Endodermal cell (in vitro differentiated cells): ENCODE measurements around the gene RBMS2. TPM values are rescaled to one million over a fixed set of nuclear protein-coding genes. Genes with fewer than 3 reads are reported as not detected.

ENCODE experiments used
- DNase-seq: peaks from one replicate; pipeline ENCODE4 v3.0.0-alpha.2; 2017
- H3K27ac ChIP-seq: 2 replicates; pipeline ENCODE4 v1.5.1; 2013; ENCODE audit warnings: mild to moderate bottlenecking, low read depth, low read length, moderate library complexity
- H3K27me3 ChIP-seq: 2 replicates; pipeline ENCODE4 v1.6.1; 2013; ENCODE audit warnings: mild to moderate bottlenecking, low read length, moderate library complexity; ENCODE audit not compliant: insufficient read depth, control insufficient read depth, poor library complexity, severe bottlenecking
- H3K36me3 ChIP-seq: 2 replicates; pipeline ENCODE4 v1.7.0; 2013; ENCODE audit warnings: mild to moderate bottlenecking, low read length, moderate library complexity; ENCODE audit not compliant: control insufficient read depth, insufficient read depth
- H3K4me1 ChIP-seq: one replicate; pipeline ENCODE4 v1.7.0; 2013; ENCODE audit warnings: low read length; ENCODE audit not compliant: control insufficient read depth, insufficient read depth
- H3K4me3 ChIP-seq: 2 replicates; pipeline ENCODE4 v1.5.1; 2013; ENCODE audit warnings: mild to moderate bottlenecking, low read length, moderate library complexity
- H3K9ac ChIP-seq: 2 replicates; pipeline ENCODE4 v1.6.1; 2013; ENCODE audit warnings: mild to moderate bottlenecking, low read length, moderate library complexity; ENCODE audit not compliant: poor library complexity, severe bottlenecking; ENCODE audit errors: extremely low read depth
- H3K9me3 ChIP-seq: 2 replicates; pipeline ENCODE4 v1.6.1; 2013; ENCODE audit warnings: mild to moderate bottlenecking, low read length, moderate library complexity; ENCODE audit not compliant: control insufficient read depth
- H3K27ac Mint-ChIP-seq: 2 replicates; pipeline ENCODE4 v1.8.0; 2020; ENCODE audit warnings: mixed read lengths
- H3K27me3 Mint-ChIP-seq: 2 replicates; pipeline ENCODE4 v1.8.0; 2021; ENCODE audit warnings: mild to moderate bottlenecking, mixed read lengths; ENCODE audit not compliant: insufficient read depth
- H3K36me3 Mint-ChIP-seq: 2 replicates; pipeline ENCODE4 v1.8.0; 2020; ENCODE audit warnings: low read depth, mixed read lengths
- H3K4me1 Mint-ChIP-seq: 2 replicates; pipeline ENCODE4 v1.8.0; 2020; ENCODE audit warnings: mixed read lengths
- H3K4me3 Mint-ChIP-seq: 2 replicates; pipeline ENCODE4 v1.8.0; 2020; ENCODE audit warnings: mild to moderate bottlenecking, moderate library complexity, mixed read lengths
- H3K9me3 Mint-ChIP-seq: 2 replicates; pipeline ENCODE4 v1.8.0; 2020; ENCODE audit warnings: mild to moderate bottlenecking, mixed read lengths
- WGBS, 2 experiments: methylation state at CpG; one replicate each; pipeline versions ENCODE4 v1.1.5 to v1.1.7; 2013; ENCODE audit warnings: missing lambda C conversion rate in 2 of 2, mixed read lengths in 1 of 2; ENCODE audit not compliant: insufficient coverage in 1 of 2, insufficient read length in 1 of 2; 5-methylcytosine and 5-hydroxymethylcytosine counted together
- total RNA-seq, 2 donors: library from RNA; stranded (reverse); fragmentation: NEBNext Ultra II Directional in 1 of 2; extraction: Animal tissue kit (Norgen Biotek cat#: 25700) in 1 of 2; gene quantifications; 2 replicates in 1 of 2; 3 replicates in 1 of 2; pipeline ENCODE4 v1.2.1, GENCODE V29; 2021
- TF ChIP-seq, protein P1 (sequence below): fragments of 200-600 bp; sonication (generic); conservative IDR thresholded peaks from 2 replicates; pipeline ENCODE4 v1.5.0; 2021; ENCODE audit warnings: antibody characterized with exemption, mild to moderate bottlenecking

RBMS2 gene
- total RNA-seq, 2 donors from 2014 or later, result 26.3 to 33.8 TPM

- 95% methylated on average over 3 of the region's 3 CpGs; no CpG with 5 or more reads in 1 of the 2 experiments for WGBS, 2 experiments
- no peak overlapping the region for H3K4me3 Mint-ChIP-seq
- Histone ChIP-seq H3K27ac (no peak overlapping the region), H3K27me3 (no peaks in the 10 kb centered on the region), H3K36me3 (peaks cover 99% of the 10 kb centered on the region), H3K9ac (no peak overlapping the region), H3K9me3 (no peaks in the 10 kb centered on the region), H3K4me1 (no peaks in the 10 kb centered on the region), H3K4me3 (no peak overlapping the region)
- no peaks in the 10 kb centered on the region for H3K27me3 Mint-ChIP-seq
- H3K4me1 Mint-ChIP-seq, result peaks cover under 1% of the 10 kb centered on the region
- DNase-seq, result no peak
- no peaks in the 10 kb centered on the region for H3K9me3 Mint-ChIP-seq
- TF ChIP-seq, protein P1, sequence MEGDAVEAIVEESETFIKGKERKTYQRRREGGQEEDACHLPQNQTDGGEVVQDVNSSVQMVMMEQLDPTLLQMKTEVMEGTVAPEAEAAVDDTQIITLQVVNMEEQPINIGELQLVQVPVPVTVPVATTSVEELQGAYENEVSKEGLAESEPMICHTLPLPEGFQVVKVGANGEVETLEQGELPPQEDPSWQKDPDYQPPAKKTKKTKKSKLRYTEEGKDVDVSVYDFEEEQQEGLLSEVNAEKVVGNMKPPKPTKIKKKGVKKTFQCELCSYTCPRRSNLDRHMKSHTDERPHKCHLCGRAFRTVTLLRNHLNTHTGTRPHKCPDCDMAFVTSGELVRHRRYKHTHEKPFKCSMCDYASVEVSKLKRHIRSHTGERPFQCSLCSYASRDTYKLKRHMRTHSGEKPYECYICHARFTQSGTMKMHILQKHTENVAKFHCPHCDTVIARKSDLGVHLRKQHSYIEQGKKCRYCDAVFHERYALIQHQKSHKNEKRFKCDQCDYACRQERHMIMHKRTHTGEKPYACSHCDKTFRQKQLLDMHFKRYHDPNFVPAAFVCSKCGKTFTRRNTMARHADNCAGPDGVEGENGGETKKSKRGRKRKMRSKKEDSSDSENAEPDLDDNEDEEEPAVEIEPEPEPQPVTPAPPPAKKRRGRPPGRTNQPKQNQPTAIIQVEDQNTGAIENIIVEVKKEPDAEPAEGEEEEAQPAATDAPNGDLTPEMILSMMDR, result no peak
- no peak overlapping the region for H3K27ac Mint-ChIP-seq
- peaks cover 90% of the 10 kb centered on the region for H3K36me3 Mint-ChIP-seq
Measured at GRCh38 chr12:56602239-56602638, 80.6 kb downstream of the RBMS2 start.

DNA sequence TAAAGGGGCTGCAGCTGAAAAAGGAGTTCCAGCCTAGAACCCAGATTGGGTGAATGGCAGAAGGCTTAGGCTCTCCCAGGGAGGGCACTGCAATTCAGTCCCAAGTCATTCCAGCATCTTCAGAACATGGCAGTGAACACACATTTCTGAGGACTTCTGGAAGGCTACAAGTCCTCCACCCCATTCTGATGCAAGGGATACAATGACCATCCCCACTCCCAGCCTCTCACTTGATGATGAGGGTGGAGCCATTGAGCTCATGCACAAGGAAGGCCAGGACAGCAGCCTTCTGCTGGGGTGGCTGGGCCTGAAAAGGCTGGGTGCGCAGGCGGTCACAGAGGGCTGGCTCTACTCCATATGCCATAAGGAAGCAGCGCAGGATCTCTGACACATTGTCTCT is 82.7 kb downstream of the RBMS2 start:
- no peaks in the 10 kb centered on the region for H3K4me1 ChIP-seq
- H3K36me3 ChIP-seq, result peaks cover 91% of the 10 kb centered on the region
- no peaks in the 10 kb centered on the region for H3K9me3 ChIP-seq
- H3K36me3 Mint-ChIP-seq, result peaks cover 87% of the 10 kb centered on the region
- H3K4me3 Mint-ChIP-seq, result no peak overlapping the region
- H3K27me3 ChIP-seq, result no peaks in the 10 kb centered on the region
- no peaks in the 10 kb centered on the region for H3K4me1 Mint-ChIP-seq
- no peak overlapping the region for H3K9ac ChIP-seq
- H3K27ac Mint-ChIP-seq, result no peak overlapping the region
- TF ChIP-seq, protein P1, result no peak
- no peaks in the 10 kb centered on the region for H3K9me3 Mint-ChIP-seq
- 91 to 100% methylated on average over 2 to 3 of the region's 3 CpGs for WGBS, 2 experiments
- H3K27me3 Mint-ChIP-seq, result no peaks in the 10 kb centered on the region
- no peak overlapping the region for H3K4me3 ChIP-seq
- no peak for DNase-seq
- H3K27ac ChIP-seq, result no peak overlapping the region

- Mint-ChIP-seq H3K27me3 (no peaks in the 10 kb centered on the region), H3K27ac (no peak overlapping the region), H3K36me3 (peaks cover 82% of the 10 kb centered on the region), H3K9me3 (no peaks in the 10 kb centered on the region), H3K4me1 (no peaks in the 10 kb centered on the region), H3K4me3 (no peak overlapping the region)
- Histone ChIP-seq H3K36me3 (peaks cover 81% of the 10 kb centered on the region), H3K9ac (no peak overlapping the region), H3K27ac (no peak overlapping the region), H3K4me3 (no peak overlapping the region), H3K27me3 (no peaks in the 10 kb centered on the region), H3K4me1 (peaks cover 3% of the 10 kb centered on the region), H3K9me3 (no peaks in the 10 kb centered on the region)
- WGBS, 2 experiments, result 92 to 100% methylated on average over 7 to 8 of the region's 8 CpGs
- DNase-seq, result no peak
- TF ChIP-seq, protein P1, result no peak
Measured at GRCh38 chr12:56614627-56615026, 93.0 kb downstream of the RBMS2 start.
